HG03354 (cell line): ENCODE data around the gene SEMA4C.

Experiments used
- ATAC-seq: cut with Tn5 transposase; IDR thresholded peaks from one replicate; pipeline ENCODE4 v1.9.1; 2021; ENCODE audit warnings: mild to moderate bottlenecking; ENCODE audit not compliant: unreplicated experiment, poor library complexity, severe bottlenecking

SEMA4C gene

GRCh38 chr2:96883306-96883705, 13.4 kb upstream of the SEMA4C start:
- ATAC-seq: no peak

GRCh38 chr2:96882906-96883305, 13.0 kb upstream of the SEMA4C start:
- no peak for ATAC-seq

GRCh38 chr2:96882230-96882629, 12.3 kb upstream of the SEMA4C start:
- ATAC-seq: no peak

GRCh38 chr2:96881349-96882195, 11.7 kb upstream of the SEMA4C start:
- no peak for ATAC-seq

- ATAC-seq: no peak
Measured at GRCh38 chr2:96880891-96881273, 11.0 kb upstream of the SEMA4C start.

GRCh38 chr2:96879545-96880040, 9.7 kb upstream of the SEMA4C start:
- no peak for ATAC-seq

- no peak for ATAC-seq
Measured at GRCh38 chr2:96878796-96879544, 9.1 kb upstream of the SEMA4C start.

- no peak for ATAC-seq
Measured at GRCh38 chr2:96878171-96878570, 8.3 kb upstream of the SEMA4C start.

- ATAC-seq: no peak
Measured at GRCh38 chr2:96877631-96878092, 7.8 kb upstream of the SEMA4C start.

- ATAC-seq: no peak
Measured at GRCh38 chr2:96877042-96877451, 7.2 kb upstream of the SEMA4C start.

- ATAC-seq: no peak
Measured at GRCh38 chr2:96876269-96877041, 6.6 kb upstream of the SEMA4C start.

GRCh38 chr2:96875498-96876268, 5.8 kb upstream of the SEMA4C start:
- ATAC-seq: no peak

- ATAC-seq: peak; percentile 52
Measured at GRCh38 chr2:96874198-96874831, 4.4 kb upstream of the SEMA4C start.

- ATAC-seq: no peak
Measured at GRCh38 chr2:96873651-96874096, 3.8 kb upstream of the SEMA4C start.

- no peak for ATAC-seq
Measured at GRCh38 chr2:96872591-96873349, 2.9 kb upstream of the SEMA4C start.

GRCh38 chr2:96870626-96871255, 861 bp upstream of the SEMA4C start:
- ATAC-seq: no peak

- ATAC-seq: peak; percentile 9
Measured at GRCh38 chr2:96869281-96869821, 529 bp downstream of the SEMA4C start.
